NCI-H1694 treated with DMSO at 0.1 percent for 48 hours (cell line): Measurements from ENCODE around the gene TCN2.
"Not testable (repeated sequence)": the region's sequence is repeated elsewhere in the genome, so short reads cannot be mapped to it uniquely, and the experiment has no call there.

Experiments
- DNase-seq: peaks from one replicate; lab custom pipeline; 2025; lab: John Stamatoyannopoulos, UW

TCN2 gene

DNA sequence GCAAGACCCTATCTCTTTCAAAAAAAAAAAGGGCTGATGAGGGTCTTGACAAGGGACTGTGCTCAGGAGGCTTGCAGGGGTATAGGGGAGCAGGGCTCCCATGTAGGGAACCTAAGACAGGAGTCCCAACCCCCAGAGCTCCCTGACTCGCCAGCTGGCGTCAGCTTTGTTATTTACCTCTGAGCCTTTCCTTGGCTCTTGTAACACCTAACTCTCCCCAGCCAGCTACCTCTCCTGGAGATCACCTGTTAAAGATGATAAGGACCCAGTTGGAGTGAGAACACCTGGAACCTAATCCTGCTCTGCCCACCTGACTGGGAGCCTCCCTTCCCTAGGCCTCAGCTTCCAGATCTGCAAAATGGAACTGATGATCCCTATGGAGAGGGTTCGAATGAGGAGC, 41.9 kb downstream of the TCN2 start:
- DNase-seq = no peak

DNA sequence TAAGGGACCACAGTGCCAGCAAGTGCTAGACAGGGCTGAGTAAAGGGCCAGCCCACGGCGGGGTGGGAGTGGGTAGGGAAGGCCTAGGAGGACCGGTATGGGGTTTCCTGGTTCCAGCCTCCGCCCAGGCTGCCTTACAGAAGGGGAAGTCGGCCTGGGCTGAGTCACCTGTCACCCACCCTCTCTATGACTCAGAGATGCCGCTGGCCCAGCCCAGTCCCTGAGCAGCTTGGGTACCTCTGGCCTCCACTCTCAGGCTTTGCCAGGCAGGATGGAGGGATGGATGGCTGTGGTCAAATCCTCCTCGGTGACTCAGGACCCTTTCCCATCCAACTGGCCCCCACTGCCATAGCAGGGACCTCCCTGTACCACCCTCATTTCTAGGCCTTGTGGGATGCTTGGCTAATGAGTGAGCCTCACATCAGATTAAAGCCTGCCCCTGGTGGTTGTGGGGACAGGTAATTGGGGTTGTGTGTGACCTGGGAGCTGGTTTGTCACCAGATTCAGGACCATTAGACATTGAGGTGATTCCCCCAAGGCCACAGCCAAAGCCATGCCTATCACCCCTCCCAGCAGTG, 42.5 kb downstream of the TCN2 start:
- DNase-seq = no peak

DNA sequence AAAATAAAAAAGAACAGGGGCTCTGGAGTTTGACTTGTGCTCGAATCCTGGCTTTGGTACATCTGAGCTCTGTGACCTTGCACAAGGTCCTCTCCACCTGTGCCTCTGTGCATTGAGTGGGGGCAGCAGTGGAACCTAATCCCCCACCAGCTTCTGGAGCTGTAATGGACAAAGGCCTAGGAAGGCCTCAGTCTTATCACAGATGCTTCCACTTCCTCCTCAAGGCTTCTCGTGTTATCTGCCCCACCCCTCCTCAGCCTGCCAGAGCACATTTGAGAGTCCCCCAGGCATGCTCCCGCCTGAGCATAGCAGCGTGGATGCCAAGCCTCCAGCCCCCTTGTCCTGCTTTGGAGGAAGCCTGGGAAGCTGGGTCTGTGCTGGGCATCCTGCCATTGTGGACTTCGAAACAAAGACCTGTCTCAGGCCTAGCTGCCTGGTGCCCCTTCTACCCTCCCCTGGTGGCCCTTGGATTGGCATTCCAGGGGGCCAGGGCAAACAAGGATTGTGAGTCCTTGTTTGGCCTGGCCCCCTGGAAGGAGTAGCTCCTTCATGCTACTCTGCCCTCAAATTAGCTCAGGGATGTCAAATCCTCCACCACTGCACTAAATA, 43.6 kb downstream of the TCN2 start:
- no peak for DNase-seq

DNA sequence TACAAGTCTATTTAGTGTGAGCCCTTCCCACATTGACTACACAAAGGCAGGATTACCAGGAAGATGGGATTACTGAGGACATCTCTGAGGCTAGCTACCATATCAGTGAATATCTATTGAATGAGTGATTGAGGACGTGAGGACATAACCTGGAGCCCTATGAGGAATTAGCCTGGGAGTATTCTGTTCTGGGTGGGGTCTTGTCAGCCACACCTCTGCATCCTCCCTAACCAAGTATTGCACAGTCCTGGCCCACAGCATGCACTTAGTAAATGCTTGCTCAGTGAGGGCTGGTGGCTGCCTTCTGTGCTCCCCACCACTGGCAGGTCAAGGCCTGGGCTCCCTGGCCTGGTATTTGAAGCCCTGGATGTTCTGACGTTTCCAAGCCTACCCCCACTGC, 45.9 kb downstream of the TCN2 start:
- no peak for DNase-seq

DNA sequence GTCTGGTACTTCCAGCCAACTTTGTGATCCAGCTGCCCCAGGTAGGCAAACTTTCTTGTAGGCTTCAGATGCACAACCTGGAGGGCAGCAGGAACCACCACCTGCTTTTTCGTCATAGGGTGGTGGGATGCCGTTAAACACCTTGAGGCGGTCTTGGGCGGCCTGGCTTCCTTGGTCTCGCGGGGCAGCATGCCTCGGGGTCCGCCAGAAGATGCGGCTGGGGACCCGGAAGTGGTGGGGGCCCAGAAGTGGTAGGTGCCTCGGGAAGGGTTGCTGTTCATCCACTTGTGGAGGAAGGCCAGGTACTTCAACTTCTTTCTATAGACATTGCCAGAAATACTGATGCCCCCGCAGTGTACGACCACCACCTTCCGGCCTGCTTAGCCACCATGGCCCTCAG, 47.4 kb downstream of the TCN2 start:
- DNase-seq = no peak

DNA sequence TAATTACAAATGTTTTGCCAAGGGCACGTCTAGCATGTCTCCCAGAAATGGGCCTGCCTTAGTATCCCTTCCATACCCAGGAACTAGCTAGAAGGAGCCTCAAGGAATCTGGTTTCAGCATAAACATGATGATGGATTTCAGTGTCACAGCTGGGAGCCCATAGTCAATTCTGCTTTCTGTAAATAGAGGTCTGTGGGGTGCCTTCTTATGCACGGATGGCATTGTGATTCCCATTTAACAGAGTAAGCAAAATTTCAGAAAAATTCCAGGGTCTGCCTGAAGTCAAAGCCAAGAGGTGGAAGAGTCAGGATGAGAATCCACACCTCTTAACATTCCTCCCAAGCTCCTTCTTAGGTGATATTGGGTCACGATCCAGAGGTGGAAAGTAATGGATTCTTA, 48.6 kb downstream of the TCN2 start:
- no peak for DNase-seq

DNA sequence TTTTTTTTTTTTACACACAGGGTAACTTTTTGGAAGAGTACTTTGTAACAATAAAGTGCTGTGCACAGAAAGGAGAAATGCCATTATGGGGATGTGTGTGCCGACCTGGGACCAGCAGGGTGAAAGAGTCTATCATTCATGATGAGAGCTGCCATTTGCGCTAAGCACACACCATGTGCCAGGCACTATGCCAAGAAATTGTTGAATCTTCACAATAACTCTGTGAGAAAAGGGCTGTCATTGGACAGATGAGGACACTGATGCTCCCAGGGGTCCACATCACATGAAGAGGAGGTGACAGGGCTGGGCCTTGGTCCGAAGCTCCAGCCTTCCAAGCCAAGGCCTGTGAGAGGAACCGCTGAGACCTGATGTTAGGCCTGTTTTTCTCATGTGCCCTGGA, 55.1 kb downstream of the TCN2 start:
- DNase-seq = no peak

DNA sequence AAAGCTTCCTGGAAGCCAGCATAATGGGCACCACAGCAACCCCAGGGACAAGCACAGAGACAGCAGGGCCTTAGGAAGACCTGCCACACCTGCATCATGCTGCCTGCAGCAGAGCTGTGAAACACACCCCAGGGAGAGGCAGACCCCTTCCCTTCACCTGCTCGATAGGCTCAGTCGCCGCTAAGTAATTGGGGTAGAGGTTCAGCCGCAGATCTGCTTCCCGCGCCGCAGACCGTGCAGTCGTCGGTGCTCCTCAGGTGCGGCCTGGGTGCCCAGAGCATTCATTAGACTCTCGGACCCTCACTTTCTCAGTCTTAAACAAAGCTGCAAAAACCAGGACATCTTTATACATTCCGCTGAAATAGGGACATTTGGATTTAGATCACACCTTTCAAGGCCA, 57.8 kb downstream of the TCN2 start:
- no peak for DNase-seq

DNA sequence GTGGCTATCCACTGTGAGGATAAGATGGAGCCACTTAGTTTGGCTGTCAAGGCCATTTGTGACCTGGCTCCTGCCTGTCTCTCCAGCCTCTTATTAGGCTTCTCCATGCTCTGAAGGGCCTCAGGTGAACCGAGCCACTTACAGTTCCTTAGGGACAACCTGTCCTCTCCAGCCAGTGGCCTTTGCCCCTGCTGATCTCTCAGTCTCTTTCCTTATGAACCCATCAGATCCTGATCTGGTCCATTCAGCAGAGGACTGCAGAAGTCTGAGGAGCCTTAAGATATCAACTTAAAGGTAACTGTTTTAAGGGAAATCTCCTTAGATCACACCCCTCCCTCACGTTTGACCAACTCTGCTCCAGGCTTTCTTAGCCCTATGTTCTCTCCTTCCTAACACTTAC, 58.3 kb downstream of the TCN2 start:
- DNase-seq = no peak

DNA sequence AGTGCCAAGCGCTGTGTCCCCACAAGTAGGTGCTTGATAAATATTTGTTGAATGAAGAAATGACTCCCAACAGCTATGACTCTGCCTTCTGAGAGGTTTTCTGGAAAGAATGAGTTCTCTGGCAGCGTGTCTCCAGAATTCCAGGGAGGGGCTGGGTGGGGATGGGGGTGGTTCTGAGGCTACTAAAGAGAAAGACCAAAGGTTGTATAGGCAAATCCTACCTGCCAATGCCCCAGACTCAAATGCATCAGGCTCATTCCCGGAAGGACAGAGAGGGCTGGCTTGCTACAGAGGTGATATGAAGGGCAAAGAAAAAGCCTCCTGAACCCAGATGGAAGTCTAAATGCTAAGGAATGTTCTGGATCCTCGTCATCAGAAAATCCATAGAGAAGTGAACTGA, 58.8 kb downstream of the TCN2 start:
- no peak for DNase-seq

DNA sequence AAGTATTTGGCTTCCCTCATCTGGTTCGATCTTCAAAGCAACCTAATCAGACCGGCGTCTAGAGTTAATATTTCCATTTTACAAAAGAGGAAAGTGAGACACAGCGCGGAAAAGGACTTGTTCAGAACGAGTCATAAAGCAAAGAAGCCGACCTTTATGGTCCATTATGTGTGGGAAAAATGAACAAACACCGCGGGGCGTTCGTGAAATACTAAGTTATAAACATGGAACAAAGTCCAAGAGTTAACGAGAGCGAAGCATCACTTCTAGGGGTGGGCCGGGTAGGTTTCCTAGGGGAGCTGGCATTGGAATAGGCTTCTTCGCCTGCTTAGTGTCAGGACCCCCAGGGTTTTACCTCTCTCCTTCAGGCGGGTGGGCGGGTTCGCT, 60.1 kb downstream of the TCN2 start:
- no peak for DNase-seq

DNA sequence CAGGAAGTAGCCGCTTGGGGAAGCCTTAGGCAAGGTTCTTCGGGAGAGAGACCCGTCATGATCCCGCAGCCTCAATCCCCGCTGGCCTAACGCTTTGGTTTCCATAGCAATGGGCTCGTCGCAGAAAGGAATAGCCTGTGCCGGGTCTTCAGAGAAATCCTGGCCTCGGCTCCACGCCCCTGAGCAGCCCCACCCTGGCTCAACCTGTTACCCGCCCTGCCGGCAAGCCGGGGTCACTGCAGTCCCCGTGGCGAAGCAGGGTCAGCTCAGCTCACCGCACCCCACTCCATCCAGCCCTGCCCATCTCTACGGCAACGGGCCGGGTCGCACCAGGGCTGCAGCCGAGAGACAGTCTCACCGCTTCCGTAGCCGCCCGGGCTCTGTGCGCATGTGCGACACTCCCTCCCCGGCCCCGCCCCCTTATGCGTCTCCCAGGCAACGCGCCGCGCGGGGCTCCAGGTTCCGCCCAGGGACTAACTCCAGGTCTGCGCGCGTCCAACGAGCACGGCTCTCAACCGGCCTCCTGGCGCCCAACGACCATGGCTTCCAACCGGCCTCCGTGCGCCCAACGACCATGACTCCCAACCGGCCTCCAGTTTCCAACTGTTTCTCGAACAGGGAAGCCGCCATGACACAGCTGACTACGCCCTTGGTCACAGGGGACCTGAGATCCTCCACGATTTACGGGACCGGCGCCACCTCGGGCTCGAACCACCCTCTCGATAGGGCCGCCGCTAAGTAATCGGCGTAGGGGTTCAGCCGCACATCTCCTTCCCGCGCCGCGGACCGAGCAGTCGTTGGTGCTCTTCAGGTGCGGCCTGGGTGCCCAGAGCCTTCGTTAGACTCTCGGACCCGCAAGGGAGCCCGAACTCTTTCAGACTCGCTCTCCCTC, 60.8 kb downstream of the TCN2 start, which contains the start of gene DUSP18:
DUSP18 (minus strand) TSS at position 382 of the 892 bp plus-strand sequence. CDS start 3,872 bp downstream, outside the sequence.
- peak; percentile 62 for DNase-seq

DNA sequence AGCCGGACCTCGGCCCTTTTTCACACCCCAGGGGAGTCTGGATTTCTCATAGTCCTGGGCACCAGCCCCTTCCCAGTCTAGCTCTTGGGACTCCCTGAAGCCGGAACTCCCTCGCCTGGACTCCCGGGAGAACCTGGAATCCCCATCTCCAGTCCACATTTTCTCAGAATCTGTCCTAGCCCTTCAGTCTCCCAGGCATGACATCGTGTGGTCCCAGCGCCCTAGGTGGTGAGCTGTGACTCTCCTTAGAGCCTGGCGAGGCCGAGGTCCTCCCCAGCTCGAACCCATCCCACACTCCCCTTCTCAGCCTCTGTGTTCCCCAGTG, 61.4 kb downstream of the TCN2 start:
- no peak for DNase-seq

DNA sequence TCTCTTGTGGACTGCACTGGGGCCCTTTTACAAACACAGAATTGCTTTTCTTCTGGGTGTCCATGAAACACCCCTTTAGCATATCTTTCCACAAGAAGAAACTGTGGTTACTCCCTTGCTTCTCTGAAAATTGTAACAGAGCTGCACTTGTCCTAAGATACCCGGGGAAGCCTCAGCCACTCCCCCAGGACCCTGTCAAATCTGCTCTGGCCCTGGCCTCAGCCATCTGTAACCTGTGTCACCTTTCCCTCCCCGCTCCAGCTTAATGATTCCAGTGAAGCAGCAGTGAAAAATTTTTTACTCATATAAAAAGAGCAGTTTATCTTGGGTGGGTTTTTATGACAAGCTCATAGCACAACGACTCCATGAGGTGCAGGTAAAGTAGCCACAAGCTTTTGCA, 64.1 kb downstream of the TCN2 start:
- DNase-seq = no peak

DNA sequence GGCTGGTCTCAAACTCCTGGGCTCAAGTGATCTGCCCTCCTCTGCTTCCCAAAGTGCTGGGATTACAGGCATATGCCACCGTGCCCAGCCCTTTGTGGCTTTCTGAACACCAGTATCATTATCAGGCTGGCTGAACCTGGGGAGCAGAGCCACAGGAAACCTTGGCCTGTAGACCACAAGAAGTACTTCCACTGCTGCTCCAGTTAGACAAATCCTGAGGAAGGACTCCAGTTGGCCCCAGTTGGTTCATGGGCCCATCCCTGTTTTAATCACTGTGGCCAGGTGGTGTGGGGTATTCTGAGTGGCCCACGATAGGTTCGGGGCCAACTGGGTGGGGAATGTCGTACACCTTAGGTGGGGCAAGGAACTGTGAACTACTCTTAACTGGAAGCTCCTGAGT, 66.2 kb downstream of the TCN2 start:
- no peak for DNase-seq

DNA sequence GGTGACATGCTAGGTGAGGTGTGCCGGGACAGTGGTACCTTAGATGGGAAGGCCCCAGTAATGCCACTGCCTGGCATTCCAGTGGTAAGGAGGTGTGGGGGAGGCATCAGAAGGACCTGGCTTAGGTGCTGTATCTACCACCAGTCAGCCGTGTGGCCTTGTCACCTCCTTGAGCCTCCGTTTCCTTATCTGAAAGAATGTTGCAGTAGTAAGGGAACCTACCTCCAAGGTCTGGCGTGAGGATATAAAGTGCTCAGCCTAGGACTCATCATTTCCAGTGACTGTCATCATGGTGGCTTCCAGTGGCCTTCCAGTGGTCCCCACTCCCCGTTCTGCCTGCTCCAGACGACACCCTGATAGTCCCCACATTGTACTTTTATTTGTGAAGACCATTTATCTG, 67.5 kb downstream of the TCN2 start:
- DNase-seq = no peak

DNA sequence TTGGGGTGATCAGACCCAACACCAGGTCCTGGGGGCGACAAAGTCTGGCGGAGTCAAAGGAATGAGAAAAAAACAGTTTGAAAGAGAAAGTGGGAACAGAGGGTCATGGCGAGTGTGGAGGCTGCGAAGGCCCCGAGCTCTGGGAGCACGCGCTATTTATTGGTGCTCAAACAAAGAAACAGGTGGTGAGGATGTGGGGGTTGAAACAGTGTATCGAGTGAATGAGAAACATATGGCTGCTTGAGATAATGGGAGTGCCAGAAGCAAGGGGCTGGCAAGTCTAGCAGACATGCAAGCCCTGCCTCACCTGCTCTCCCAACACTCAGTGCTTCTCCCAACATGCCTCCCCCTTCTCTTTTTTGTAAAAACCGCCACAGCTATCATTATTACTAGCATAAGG, 68.5 kb downstream of the TCN2 start:
- peak; percentile 36 for DNase-seq

DNA sequence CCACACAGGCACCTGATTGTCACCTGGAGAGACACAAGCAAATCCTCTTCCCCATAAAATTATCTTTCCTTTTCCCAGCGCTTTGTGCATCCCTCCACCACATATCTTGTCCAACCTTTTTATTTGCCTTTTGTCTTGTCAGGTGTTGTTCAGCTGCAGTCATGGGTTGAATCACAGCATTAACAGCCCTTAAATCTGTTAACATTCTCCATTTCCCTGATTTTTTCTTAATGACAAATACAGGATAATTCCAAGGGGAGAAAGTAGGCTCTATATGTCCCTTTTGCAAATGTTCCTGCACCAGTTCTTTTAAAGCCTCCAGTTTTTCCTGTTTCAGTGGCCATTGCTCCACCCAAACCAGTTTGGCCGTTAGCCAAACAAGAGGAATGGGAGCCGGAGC, 69.6 kb downstream of the TCN2 start:
- not testable (repeated sequence) for DNase-seq
